Fibroblast of lung (primary cell): ENCODE data around the gene RNF32. TPM values are rescaled to one million over a fixed set of nuclear protein-coding genes. Genes with fewer than 3 reads are reported as not detected.

Experiments used
- DNase-seq, 2 donors: peaks; one replicate each; pipeline versions ENCODE4 v3.0.0 to v3.0.0-alpha.2; 2010; ENCODE audit warnings: low read depth in 2 of 2
- H2AFZ ChIP-seq: 2 replicates; pipeline ENCODE4 v1.5.1; 2012; ENCODE audit warnings: low read length, control low read depth, inconsistent platforms
- H3K27ac ChIP-seq: 2 replicates; pipeline ENCODE4 v1.5.1; 2011; ENCODE audit warnings: low read length, control low read depth; ENCODE audit not compliant: insufficient read depth
- H3K27me3 ChIP-seq: 2 replicates; pipeline ENCODE4 v1.5.1; 2011; ENCODE audit warnings: mild to moderate bottlenecking, low read length; ENCODE audit not compliant: control insufficient read depth, insufficient read depth
- H3K36me3 ChIP-seq: 2 replicates; pipeline ENCODE4 v1.5.1; 2011; ENCODE audit warnings: low read length; ENCODE audit not compliant: control insufficient read depth, insufficient read depth
- H3K4me1 ChIP-seq: 2 replicates; pipeline ENCODE4 v1.5.1; 2011; ENCODE audit warnings: low read length; ENCODE audit not compliant: control insufficient read depth, insufficient read depth; ENCODE audit errors: extremely low read depth
- H3K4me2 ChIP-seq: 2 replicates; pipeline ENCODE4 v1.5.1; 2011; ENCODE audit warnings: low read length, control low read depth; ENCODE audit not compliant: insufficient read depth; ENCODE audit errors: extremely low read depth
- H3K4me3 ChIP-seq, 4 experiments: fragments of 200-600 bp in 1 of 4; sonication (generic) in 1 of 4; replicated peaks in 1 of 4; 2 replicates each; pipeline ENCODE4 v1.5.1; 2011 to 2016; ENCODE audit warnings: low read length in 4 of 4, low read depth in 3 of 4, mild to moderate bottlenecking in 3 of 4, control low read depth in 2 of 4, inconsistent platforms in 1 of 4, mixed read lengths in 1 of 4; ENCODE audit not compliant: insufficient read depth in 1 of 4; ENCODE audit errors: control extremely low read depth in 1 of 4
- H3K79me2 ChIP-seq: 2 replicates; pipeline ENCODE4 v1.5.1; 2012; ENCODE audit warnings: mild to moderate bottlenecking, low read length, inconsistent platforms; ENCODE audit not compliant: control insufficient read depth, insufficient read depth
- H3K9ac ChIP-seq: 2 replicates; pipeline ENCODE4 v1.5.1; 2011; ENCODE audit warnings: mild to moderate bottlenecking, low read length, control low read depth; ENCODE audit not compliant: insufficient read depth
- H3K9me3 ChIP-seq: 2 replicates; pipeline ENCODE4 v1.5.1; 2012; ENCODE audit warnings: low read depth, low read length; ENCODE audit not compliant: control insufficient read depth, insufficient read depth
- H4K20me1 ChIP-seq: 2 replicates; pipeline ENCODE4 v1.5.1; 2011; ENCODE audit warnings: low read length; ENCODE audit not compliant: control insufficient read depth, insufficient read depth; ENCODE audit errors: extremely low read depth
- EZH2 ChIP-seq: IDR thresholded peaks from 2 replicates; pipeline ENCODE4 v1.5.1; 2012; ENCODE audit warnings: low read length, control low read depth, mild to moderate bottlenecking; ENCODE audit errors: missing control alignments
- polyA plus RNA-seq, 2 donors: library from polyadenylated mRNA; depleted of rRNA in 1 of 2; stranded (reverse) in 1 of 2; unstranded in 1 of 2; fragments of >200 nt; gene quantifications; 2 replicates each; pipeline ENCODE4 v1.2.1, GENCODE V29; 2011 to 2012; ENCODE audit warnings: missing spikeins in 1 of 2
- total RNA-seq: library from RNA; depleted of rRNA; stranded (reverse); fragments of >200 nt; gene quantifications from 2 replicates; pipeline ENCODE4 v1.2.1, GENCODE V29; 2014
- TF ChIP-seq, protein P1 (sequence below), 2 donors: IDR thresholded peaks in 1 of 2; conservative IDR thresholded peaks in 1 of 2; 1 replicate in 1 of 2; 2 replicates in 1 of 2; pipeline ENCODE4 v1.5.1; 2011 to 2012; ENCODE audit warnings: low read length in 2 of 2, control low read depth in 1 of 2, inconsistent platforms in 1 of 2, low read depth in 1 of 2, mild to moderate bottlenecking in 1 of 2

The RNF32 gene
- total and polyA plus RNA-seq, 2 donors (not counting 1 experiment from before 2014, with no cell fraction given): 0.91 to 2.8 TPM

DNA sequence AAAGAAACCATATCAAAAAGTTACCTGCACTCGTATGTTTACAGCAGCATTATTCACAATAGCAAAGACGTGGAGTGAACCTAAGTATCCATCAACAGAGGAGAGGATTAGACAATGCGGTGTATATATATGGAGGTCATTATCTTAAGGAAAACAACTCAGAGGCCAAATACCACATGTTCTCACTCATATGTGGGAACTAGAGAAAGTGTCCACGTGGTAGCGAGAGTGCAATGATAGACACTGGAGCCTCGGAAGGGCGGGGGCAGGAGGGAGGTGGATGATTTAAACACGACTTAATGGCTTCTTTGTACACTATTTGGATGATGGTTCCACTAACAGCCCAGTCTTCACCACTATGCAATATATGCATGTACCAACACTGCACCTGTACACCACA is 40.1 kb upstream of the RNF32 start:
- DNase-seq: no peak
- H3K4me3 ChIP-seq: no peak overlapping the region
- H3K79me2 ChIP-seq: no peaks in the 10 kb centered on the region
- TF ChIP-seq EZH2: no peak
- TF ChIP-seq, protein P1, sequence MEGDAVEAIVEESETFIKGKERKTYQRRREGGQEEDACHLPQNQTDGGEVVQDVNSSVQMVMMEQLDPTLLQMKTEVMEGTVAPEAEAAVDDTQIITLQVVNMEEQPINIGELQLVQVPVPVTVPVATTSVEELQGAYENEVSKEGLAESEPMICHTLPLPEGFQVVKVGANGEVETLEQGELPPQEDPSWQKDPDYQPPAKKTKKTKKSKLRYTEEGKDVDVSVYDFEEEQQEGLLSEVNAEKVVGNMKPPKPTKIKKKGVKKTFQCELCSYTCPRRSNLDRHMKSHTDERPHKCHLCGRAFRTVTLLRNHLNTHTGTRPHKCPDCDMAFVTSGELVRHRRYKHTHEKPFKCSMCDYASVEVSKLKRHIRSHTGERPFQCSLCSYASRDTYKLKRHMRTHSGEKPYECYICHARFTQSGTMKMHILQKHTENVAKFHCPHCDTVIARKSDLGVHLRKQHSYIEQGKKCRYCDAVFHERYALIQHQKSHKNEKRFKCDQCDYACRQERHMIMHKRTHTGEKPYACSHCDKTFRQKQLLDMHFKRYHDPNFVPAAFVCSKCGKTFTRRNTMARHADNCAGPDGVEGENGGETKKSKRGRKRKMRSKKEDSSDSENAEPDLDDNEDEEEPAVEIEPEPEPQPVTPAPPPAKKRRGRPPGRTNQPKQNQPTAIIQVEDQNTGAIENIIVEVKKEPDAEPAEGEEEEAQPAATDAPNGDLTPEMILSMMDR (conservative IDR thresholded peaks at IDR 0.05 in 1 of 2, IDR thresholded peaks at IDR 0.05 in 1 of 2; ENCODE audit: low read depth in 1 of 2, low read length in 2 of 2): no peak
- no peaks in the 10 kb centered on the region for H3K27me3 ChIP-seq
- H4K20me1 ChIP-seq: no peaks in the 10 kb centered on the region
- no peak overlapping the region for H3K9ac ChIP-seq
- H3K27ac ChIP-seq: no peak overlapping the region
- no peaks in the 10 kb centered on the region for H3K36me3 ChIP-seq
- no peaks in the 10 kb centered on the region for H3K4me1 ChIP-seq
- no peak overlapping the region for H3K4me2 ChIP-seq
- no peak overlapping the region for H2AFZ ChIP-seq
- H3K9me3 ChIP-seq: no peaks in the 10 kb centered on the region

DNA sequence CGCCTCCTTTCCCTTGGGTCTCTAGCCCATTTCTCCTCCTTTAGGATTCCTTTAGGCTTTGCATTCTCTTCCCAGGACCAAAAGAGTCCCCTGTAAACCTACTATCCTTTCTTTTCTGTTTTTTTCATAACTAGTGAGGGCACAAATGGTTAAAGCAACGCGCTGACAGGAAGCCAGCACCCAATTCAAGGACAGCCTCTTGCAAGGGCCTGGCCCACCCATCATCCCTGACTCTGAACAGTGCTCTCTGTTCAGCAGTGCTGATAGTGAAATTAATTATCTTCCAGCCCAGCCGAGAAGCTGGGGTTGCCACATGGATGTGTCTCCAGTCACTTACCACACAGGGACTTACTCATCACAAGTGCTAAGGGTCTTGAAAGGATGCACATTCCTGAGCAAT is 38.3 kb upstream of the RNF32 start:
- DNase-seq: no peak
- no peaks in the 10 kb centered on the region for H3K27me3 ChIP-seq
- H3K4me1 ChIP-seq: no peaks in the 10 kb centered on the region
- H3K27ac ChIP-seq: no peak overlapping the region
- no peaks in the 10 kb centered on the region for H4K20me1 ChIP-seq
- no peaks in the 10 kb centered on the region for H3K79me2 ChIP-seq
- H3K9me3 ChIP-seq: no peaks in the 10 kb centered on the region
- H3K9ac ChIP-seq: no peak overlapping the region
- TF ChIP-seq, protein P1 (conservative IDR thresholded peaks at IDR 0.05 in 1 of 2, IDR thresholded peaks at IDR 0.05 in 1 of 2; ENCODE audit: low read depth in 1 of 2, low read length in 2 of 2): no peak
- no peak for TF ChIP-seq EZH2
- H3K4me2 ChIP-seq: no peak overlapping the region
- H3K4me3 ChIP-seq: no peak overlapping the region
- H3K36me3 ChIP-seq: no peaks in the 10 kb centered on the region
- H2AFZ ChIP-seq: no peak overlapping the region

DNA sequence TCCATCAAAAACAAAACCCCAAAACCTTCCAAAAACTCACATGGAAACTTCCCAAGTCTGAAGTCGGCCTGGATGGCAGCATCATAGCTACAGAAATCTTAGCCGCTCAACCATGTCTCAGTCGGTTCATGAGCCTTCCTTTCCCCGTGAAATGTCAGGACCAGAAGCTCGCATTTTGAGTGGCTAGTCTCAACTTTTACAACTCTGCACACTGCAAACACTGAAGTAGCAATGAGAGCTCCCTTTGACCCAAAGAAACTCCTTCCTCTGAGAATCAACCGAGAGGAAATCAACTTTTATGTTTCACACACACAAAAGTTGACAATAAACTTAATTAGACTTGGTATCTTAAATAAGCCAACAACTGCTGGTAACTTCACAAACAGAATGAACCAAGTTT is 37.6 kb upstream of the RNF32 start:
- H3K27me3 ChIP-seq: no peaks in the 10 kb centered on the region
- TF ChIP-seq EZH2: no peak
- TF ChIP-seq, protein P1 (conservative IDR thresholded peaks at IDR 0.05 in 1 of 2, IDR thresholded peaks at IDR 0.05 in 1 of 2; ENCODE audit: low read depth in 1 of 2, low read length in 2 of 2): no peak
- no peak overlapping the region for H3K9ac ChIP-seq
- H3K4me3 ChIP-seq: no peak overlapping the region
- H3K27ac ChIP-seq: no peak overlapping the region
- DNase-seq: no peak
- H2AFZ ChIP-seq: no peak overlapping the region
- no peaks in the 10 kb centered on the region for H3K4me1 ChIP-seq
- H4K20me1 ChIP-seq: no peaks in the 10 kb centered on the region
- no peaks in the 10 kb centered on the region for H3K9me3 ChIP-seq
- no peaks in the 10 kb centered on the region for H3K79me2 ChIP-seq
- no peak overlapping the region for H3K4me2 ChIP-seq
- no peaks in the 10 kb centered on the region for H3K36me3 ChIP-seq
